Esophagus squamous epithelium (tissue), 5 donors: Measurements from ENCODE around the gene EEF1A2. TPM values are rescaled to one million over a fixed set of nuclear protein-coding genes. Genes with fewer than 3 reads are reported as not detected.

Experiments
- DNase-seq: peaks from one replicate; lab custom pipeline; 2025; lab: John Stamatoyannopoulos, UW
- H3K27ac ChIP-seq, 4 donors: fragments of 200-600 bp; sonication (generic); one replicate each; pipeline ENCODE4 v1.5.1; 2016 to 2019; ENCODE audit warnings: mild to moderate bottlenecking in 1 of 4
- H3K27me3 ChIP-seq, 4 donors: fragments of 200-600 bp; sonication (generic); 1 replicate in 3 of 4; 2 replicates in 1 of 4; pipeline versions ENCODE4 v1.5.1 to v1.6.0; 2017 to 2021; ENCODE audit warnings: antibody characterized with exemption in 1 of 4
- H3K36me3 ChIP-seq, 3 donors: fragments of 200-600 bp; sonication (generic); one replicate each; pipeline ENCODE4 v1.5.1; 2016 to 2019
- H3K4me1 ChIP-seq, 3 donors: fragments of 200-600 bp; sonication (generic); one replicate each; pipeline ENCODE4 v1.5.1; 2017 to 2019
- H3K4me3 ChIP-seq, 4 donors: fragments of 200-600 bp; sonication (generic); 1 replicate in 3 of 4; 2 replicates in 1 of 4; pipeline ENCODE4 v1.5.1; 2016 to 2019; ENCODE audit warnings: mild to moderate bottlenecking in 2 of 4, moderate library complexity in 1 of 4
- H3K9me3 ChIP-seq, 3 donors: fragments of 200-600 bp; sonication (generic); one replicate each; pipeline ENCODE4 v1.5.1; 2016 to 2019
- CTCF ChIP-seq, 6 experiments: fragments of 450-650 bp in 4 of 6; fragments of 200-600 bp in 2 of 6; sonication (generic) in 2 of 6; IDR thresholded peaks; one replicate each; pipeline ENCODE4 v1.5.1; 2016 to 2019; ENCODE audit warnings: antibody characterized with exemption in 6 of 6, mild to moderate bottlenecking in 4 of 6, moderate library complexity in 4 of 6
- POLR2A ChIP-seq, 4 donors: fragments of 450-650 bp; IDR thresholded peaks; one replicate each; pipeline ENCODE4 v1.6.1; 2017; ENCODE audit warnings: antibody characterized with exemption in 4 of 4, mild to moderate bottlenecking in 4 of 4, moderate library complexity in 3 of 4
- WGBS, 2 donors: methylation state at CpG; one replicate each; pipeline ENCODE4 v1.1.5; 2018; 5-methylcytosine and 5-hydroxymethylcytosine counted together
- intact Hi-C: fragments of 100-400 bp; cut with DNase I; formaldehyde crosslinking; loops from one replicate; pipeline ENCODE4 v1.15.0; 2022
- total RNA-seq, 4 donors: library from RNA; depleted of rRNA; stranded (reverse); fragments of >200 nt; gene quantifications; one replicate each; pipeline ENCODE4 v1.1.0, GENCODE V29; 2016
- donor health status: DM: yes; HTN: yes; CAD: no.

The EEF1A2 gene
- total RNA-seq, 4 donors from 2014 or later = 0.44 to 3.1 (median 1.9) TPM

- no peaks in the 10 kb centered on the region for H3K9me3 ChIP-seq
- 68 to 81% methylated on average over 5 to 12 of the region's 34 CpGs for WGBS, 2 donors
- H3K36me3 ChIP-seq = no peaks in the 10 kb centered on the region
- H3K27ac ChIP-seq = no peak overlapping the region
- H3K27me3 ChIP-seq = peaks cover 0 to 100% (median 9%) of the 10 kb centered on the region in 4 donors
- no peaks in the 10 kb centered on the region for H3K4me1 ChIP-seq
- no peak for DNase-seq
- intact Hi-C loops = no loop called here
- TF ChIP-seq CTCF (IDR thresholded peaks at IDR 0.05) = no peak
- no peak for TF ChIP-seq POLR2A (IDR thresholded peaks at IDR 0.05)
- no peak overlapping the region for H3K4me3 ChIP-seq
These were observed 20.3 kb downstream of the EEF1A2 start for GRCh38 chr20:63478346-63479302.

GRCh38 chr20:63477944-63478343, 20.9 kb downstream of the EEF1A2 start:
- DNase-seq = no peak
- intact Hi-C loops = no loop called here
- no peaks in the 10 kb centered on the region for H3K36me3 ChIP-seq
- TF ChIP-seq POLR2A (IDR thresholded peaks at IDR 0.05) = no peak
- no peak for TF ChIP-seq CTCF (IDR thresholded peaks at IDR 0.05)
- no peaks in the 10 kb centered on the region for H3K4me1 ChIP-seq
- no peak overlapping the region for H3K27ac ChIP-seq
- no peak overlapping the region for H3K4me3 ChIP-seq
- H3K9me3 ChIP-seq = no peaks in the 10 kb centered on the region
- peaks cover 0 to 100% (median 12%) of the 10 kb centered on the region in 4 donors for H3K27me3 ChIP-seq
- 45 to 61% methylated on average over 8 to 16 of the region's 17 CpGs for whole genome bisulfite sequencing, 2 donors

- H3K27ac ChIP-seq = no peak overlapping the region
- intact Hi-C loops = no loop called here
- H3K9me3 ChIP-seq = no peaks in the 10 kb centered on the region
- 17 to 24% methylated on average over 11 of the region's 21 CpGs for WGBS, 2 donors
- H3K36me3 ChIP-seq = no peaks in the 10 kb centered on the region
- H3K4me3 ChIP-seq = no peak overlapping the region
- TF ChIP-seq CTCF (IDR thresholded peaks at IDR 0.05) (no peak), POLR2A (IDR thresholded peaks at IDR 0.05) (no peak)
- no peak for DNase-seq
- H3K27me3 ChIP-seq = peaks cover under 1 to 100% (median 13%) of the 10 kb centered on the region in 4 donors
- H3K4me1 ChIP-seq = peaks cover under 1 to 4% (median 3%) of the 10 kb centered on the region in 3 donors
These were observed 21.7 kb downstream of the EEF1A2 start for GRCh38 chr20:63477061-63477616.

- peaks cover 13 to 100% (median 29%) of the 10 kb centered on the region in 4 donors for H3K27me3 ChIP-seq
These were observed 23.7 kb downstream of the EEF1A2 start for GRCh38 chr20:63475209-63475608.

More at GRCh38 chr20:63475209-63475608, 23.7 kb downstream of the EEF1A2 start:
- WGBS, 2 donors = 11 to 33% methylated on average over 3 to 6 of the region's 16 CpGs
- no peaks in the 10 kb centered on the region for H3K36me3 ChIP-seq
- H3K4me1 ChIP-seq = peaks cover 9 to 16% (median 11%) of the 10 kb centered on the region in 3 donors
- H3K9me3 ChIP-seq = no peaks in the 10 kb centered on the region
- intact Hi-C loops = no loop called here
- H3K4me3 ChIP-seq = no peak overlapping the region
- no peak overlapping the region for H3K27ac ChIP-seq
- TF ChIP-seq CTCF (IDR thresholded peaks at IDR 0.05) (no peak), POLR2A (IDR thresholded peaks at IDR 0.05) (no peak)
- DNase-seq = no peak
